ENCODE measurements around the gene MRPL34. TPM values are rescaled to one million over a fixed set of nuclear protein-coding genes. Genes with fewer than 3 reads are reported as not detected.

The MRPL34 gene
- total and polyA plus RNA-seq, 4 donors, result 22.3 to 137 (median 93.4) TPM

- H3K4me1 ChIP-seq (ENCODE audit: control insufficient read depth in 5 of 5, insufficient read depth in 5 of 5, low read length in 5 of 5), result peaks cover 0 to 8% (median 6%) of the 10 kb centered on the region in 5 donors
- no peak for DNase-seq
- no peak for ATAC-seq (ENCODE audit: insufficient read depth, low FRiP score)
- H3K9me3 ChIP-seq (ENCODE audit: control insufficient read depth in 4 of 4, insufficient read depth in 3 of 4, low read length in 3 of 4), result peaks cover 0 to 2% (median 0%) of the 10 kb centered on the region in 4 donors
- no peak overlapping the region for H3K9ac ChIP-seq (ENCODE audit: insufficient read depth in 1 of 2, low read length in 2 of 2)
- TF ChIP-seq CTCF (IDR thresholded peaks at IDR 0.05; ENCODE audit: control extremely low read depth, extremely low read depth), result no peak
- peaks cover 0 to 9% (median 2%) of the 10 kb centered on the region in 3 donors for H3K27me3 ChIP-seq (ENCODE audit: control insufficient read depth in 3 of 3, insufficient read depth in 3 of 3, low read length in 2 of 3)
- 80 to 87% methylated on average over 17 of the region's 17 CpGs for WGBS, 2 donors
- no peak overlapping the region for H3K4me3 ChIP-seq
- peaks cover 0 to 21% (median 6%) of the 10 kb centered on the region in 4 donors for H3K36me3 ChIP-seq (ENCODE audit: control insufficient read depth in 4 of 4, insufficient read depth in 4 of 4, low read length in 4 of 4)
- no peak overlapping the region for H3K27ac ChIP-seq (ENCODE audit: low read depth in 1 of 2, low read length in 1 of 2)
Measured at GRCh38 chr19:17325881-17326594, 20.4 kb downstream of the MRPL34 start.

- ATAC-seq (ENCODE audit: insufficient read depth, low FRiP score), result no peak
- peaks cover 0 to 18% (median 4%) of the 10 kb centered on the region in 4 donors for H3K36me3 ChIP-seq (ENCODE audit: control insufficient read depth in 4 of 4, insufficient read depth in 4 of 4, low read length in 4 of 4)
- H3K27ac ChIP-seq (ENCODE audit: low read depth in 1 of 2, low read length in 1 of 2), result no peak overlapping the region
- peaks cover 0 to under 1% (median 0%) of the 10 kb centered on the region in 4 donors for H3K9me3 ChIP-seq (ENCODE audit: control insufficient read depth in 4 of 4, insufficient read depth in 3 of 4, low read length in 3 of 4)
- peaks cover 0 to 9% (median 2%) of the 10 kb centered on the region in 3 donors for H3K27me3 ChIP-seq (ENCODE audit: control insufficient read depth in 3 of 3, insufficient read depth in 3 of 3, low read length in 2 of 3)
- H3K9ac ChIP-seq (ENCODE audit: insufficient read depth in 1 of 2, low read length in 2 of 2), result no peak overlapping the region
- WGBS, 2 donors, result 83 to 88% methylated on average over 11 of the region's 11 CpGs
- no peak for TF ChIP-seq CTCF (IDR thresholded peaks at IDR 0.05; ENCODE audit: control extremely low read depth, extremely low read depth)
- peaks cover 0 to 8% (median 6%) of the 10 kb centered on the region in 5 donors for H3K4me1 ChIP-seq (ENCODE audit: control insufficient read depth in 5 of 5, insufficient read depth in 5 of 5, low read length in 5 of 5)
- no peak for DNase-seq
- H3K4me3 ChIP-seq, result no peak overlapping the region
Measured at GRCh38 chr19:17326595-17326966, 20.9 kb downstream of the MRPL34 start.

GRCh38 chr19:17327068-17327653 lies 21.5 kb downstream of the MRPL34 start:
- Histone ChIP-seq H3K27me3 (ENCODE audit: control insufficient read depth in 3 of 3, insufficient read depth in 3 of 3, low read length in 2 of 3) (peaks cover 0 to 9% (median 2%) of the 10 kb centered on the region in 3 donors), H3K9ac (ENCODE audit: insufficient read depth in 1 of 2, low read length in 2 of 2) (no peak overlapping the region), H3K9me3 (ENCODE audit: control insufficient read depth in 4 of 4, insufficient read depth in 3 of 4, low read length in 3 of 4) (no peaks in the 10 kb centered on the region), H3K36me3 (ENCODE audit: control insufficient read depth in 4 of 4, insufficient read depth in 4 of 4, low read length in 4 of 4) (peaks cover 0 to 14% (median 1%) of the 10 kb centered on the region in 4 donors), H3K27ac (ENCODE audit: low read depth in 1 of 2, low read length in 1 of 2) (no peak overlapping the region), H3K4me1 (ENCODE audit: control insufficient read depth in 5 of 5, insufficient read depth in 5 of 5, low read length in 5 of 5) (peaks cover 0 to 8% (median 6%) of the 10 kb centered on the region in 5 donors), H3K4me3 (no peak overlapping the region)
- 92 to 95% methylated on average over 26 to 27 of the region's 27 CpGs for WGBS, 2 donors
- ATAC-seq (ENCODE audit: insufficient read depth, low FRiP score) (no peak), DNase-seq (no peak)
- no peak for TF ChIP-seq CTCF (IDR thresholded peaks at IDR 0.05; ENCODE audit: control extremely low read depth, extremely low read depth)
